GM13976 (cell line): ENCODE data around the gene FGF14.

Source experiments
- DNase-seq: peaks from one replicate; pipeline ENCODE4 v3.0.0; 2012; ENCODE audit warnings: low spot score
- CTCF ChIP-seq: IDR thresholded peaks from 2 replicates; pipeline ENCODE4 v1.5.1; 2012; ENCODE audit warnings: borderline replicate concordance, mild to moderate bottlenecking; ENCODE audit not compliant: insufficient read depth; ENCODE audit errors: extremely low read depth, missing control alignments, control extremely low read depth
- in situ Hi-C: fragments of 300-500 bp; cut with MboI; formaldehyde crosslinking; loops from one replicate; pipeline ENCODE4 v1.12.0; 2022; ENCODE audit warnings: low sequenced_read_pairs, mixed read lengths, inconsistent platforms; ENCODE audit not compliant: unreplicated experiment

Gene FGF14

DNA sequence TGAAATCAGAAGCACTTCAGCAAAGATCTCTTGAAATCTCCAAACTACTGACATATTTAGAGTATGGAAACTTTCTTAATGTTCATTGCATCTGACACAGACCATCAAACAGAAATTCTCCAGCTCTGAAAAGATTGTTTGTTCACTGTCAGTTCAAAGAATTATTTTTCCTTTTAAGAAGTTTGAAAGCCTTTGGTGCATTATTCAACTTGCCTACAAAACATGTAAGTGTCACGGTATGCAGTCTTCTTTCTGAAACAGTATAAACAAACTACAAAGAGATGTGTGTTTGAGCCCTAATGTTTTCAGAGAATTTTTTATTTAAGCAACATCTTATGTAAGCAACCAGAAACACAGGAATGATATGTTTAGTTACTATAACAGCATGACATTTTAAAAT is 125.4 kb downstream of the FGF14 start:
- DNase-seq, result no peak
- no peak for TF ChIP-seq CTCF
- in situ Hi-C loops, result no loop called here

DNA sequence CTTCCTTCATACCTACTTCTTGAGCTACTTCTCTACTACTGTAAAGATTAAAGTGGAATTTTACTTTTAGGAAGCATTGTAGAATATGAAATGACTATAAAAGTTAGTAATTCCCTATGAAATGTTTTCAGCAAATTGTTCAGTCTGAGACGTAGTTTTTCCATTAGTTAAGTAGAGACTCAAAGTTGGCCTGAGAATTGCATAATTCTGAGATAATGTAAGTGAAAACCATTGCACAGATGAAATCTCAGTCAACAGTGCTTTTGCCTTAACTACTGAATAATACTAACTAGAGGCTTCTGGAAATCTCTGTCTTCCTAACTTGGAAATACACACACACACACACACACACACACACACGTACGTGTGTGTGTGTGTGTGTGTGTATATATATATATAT is 125.9 kb downstream of the FGF14 start:
- in situ Hi-C loops, result no loop called here
- no peak for TF ChIP-seq CTCF
- DNase-seq, result no peak

DNA sequence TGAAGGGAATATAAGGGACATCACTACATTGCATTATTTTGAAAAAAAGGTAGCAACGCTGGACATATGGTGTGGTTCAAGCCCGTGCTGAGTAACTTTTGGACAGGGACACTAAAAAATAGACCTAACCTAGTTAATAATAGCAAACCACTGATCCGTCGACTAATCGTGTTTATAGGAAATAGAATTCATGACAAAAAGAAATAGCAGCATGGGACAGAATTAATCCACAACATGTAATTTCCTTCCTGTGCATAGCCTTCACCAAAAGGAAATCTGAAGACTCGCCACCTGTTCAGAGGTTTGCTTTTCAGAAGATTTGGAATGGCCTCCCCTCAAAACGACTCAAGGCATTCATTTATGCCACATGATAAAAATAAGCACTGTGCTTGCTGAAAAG is 128.7 kb downstream of the FGF14 start:
- in situ Hi-C loops, result no loop called here
- TF ChIP-seq CTCF, result no peak

GRCh38 chr13:102267191-102267590 is 134.7 kb downstream of the FGF14 start:
- in situ Hi-C loops, result no loop called here
- DNase-seq, result no peak
- no peak for TF ChIP-seq CTCF

More for the DNA sequence above, 128.7 kb downstream of the FGF14 start:
- DNase-seq, result no peak

- in situ Hi-C loops, result no loop called here
- no peak for TF ChIP-seq CTCF
- DNase-seq, result no peak
Observed at GRCh38 chr13:102261809-102262208, 140.0 kb downstream of the FGF14 start.

DNA sequence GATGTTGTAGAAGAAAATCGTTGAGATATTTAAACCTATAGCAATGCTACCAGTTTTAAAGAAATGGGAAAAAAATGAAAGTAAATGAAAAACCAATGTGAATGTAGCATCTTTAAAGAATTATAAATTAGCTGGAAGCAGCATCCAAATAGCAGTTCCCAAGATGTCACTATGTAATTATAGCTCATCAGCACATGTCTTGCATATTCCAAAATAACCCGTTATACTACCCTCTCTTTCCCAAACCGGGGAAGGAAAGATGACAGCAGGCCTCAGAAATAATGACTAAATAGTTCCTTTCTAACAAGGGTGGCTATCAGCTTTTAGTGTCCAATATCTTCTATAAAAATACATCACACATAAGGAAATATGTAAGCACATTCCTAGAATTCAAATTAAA is 140.5 kb downstream of the FGF14 start:
- no peak for TF ChIP-seq CTCF
- DNase-seq, result no peak
- in situ Hi-C loops, result no loop called here

DNA sequence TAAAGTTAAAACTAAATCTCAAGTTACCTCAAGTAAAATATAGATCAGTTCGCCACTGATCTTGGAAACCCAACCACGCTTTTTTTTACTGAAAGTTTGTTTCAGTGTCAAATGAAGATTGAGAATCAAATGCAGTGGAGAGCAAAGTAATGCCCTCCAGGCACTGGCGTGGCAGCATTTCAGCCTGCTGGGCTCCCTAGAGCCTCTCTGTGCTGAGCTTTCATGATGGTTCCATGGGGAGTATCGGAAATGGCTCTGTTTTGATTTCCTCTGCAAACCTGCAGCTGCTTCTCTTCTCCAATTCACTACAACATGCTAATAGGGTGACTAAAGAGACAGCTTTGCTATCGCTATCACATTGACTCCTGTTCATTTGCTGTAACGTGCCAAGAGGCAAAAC is 141.6 kb downstream of the FGF14 start:
- in situ Hi-C loops, result no loop called here
- TF ChIP-seq CTCF, result no peak
- DNase-seq, result no peak
